RWPE2 (cell line): ENCODE data around the gene ARHGEF28.
A peak's percentile ranks its signal among the peaks of the same experiment; 100 is the strongest.

Experiments
- ATAC-seq: fragments of 200-7000 bp; cut with Tn5 transposase; 3 replicates; pipeline ENCODE4 v1.9.1; 2021; ENCODE audit warnings: low read depth
- DNase-seq: peaks from one replicate; pipeline ENCODE4 v3.0.0-alpha.2; 2020; ENCODE audit warnings: low spot score
- H3K27ac ChIP-seq: fragments of 450-650 bp; 2 replicates; pipeline ENCODE4 v1.5.1; 2017; ENCODE audit warnings: mild to moderate bottlenecking; ENCODE audit not compliant: poor library complexity, severe bottlenecking
- H3K27me3 ChIP-seq: fragments of 250-450 bp; sonication (Bioruptor Pico); 2 replicates; pipeline ENCODE4 v1.5.1; 2021; ENCODE audit warnings: mild to moderate bottlenecking, moderate library complexity; ENCODE audit not compliant: insufficient read depth, poor library complexity, severe bottlenecking
- H3K36me3 ChIP-seq: fragments of 250-450 bp; sonication (Bioruptor Pico); 2 replicates; pipeline ENCODE4 v1.5.1; 2020; ENCODE audit warnings: low read depth, mild to moderate bottlenecking, moderate library complexity
- H3K4me1 ChIP-seq: fragments of 250-450 bp; sonication (Bioruptor Pico); 2 replicates; pipeline ENCODE4 v1.5.1; 2021; ENCODE audit warnings: mild to moderate bottlenecking, moderate library complexity; ENCODE audit not compliant: insufficient read depth, poor library complexity, severe bottlenecking
- H3K4me3 ChIP-seq: fragments of 250-450 bp; sonication (Bioruptor Pico); 2 replicates; pipeline ENCODE4 v1.5.1; 2021; ENCODE audit warnings: mild to moderate bottlenecking, moderate library complexity; ENCODE audit not compliant: severe bottlenecking
- H3K9me3 ChIP-seq: fragments of 250-450 bp; sonication (Bioruptor Pico); 2 replicates; pipeline ENCODE4 v1.5.1; 2021; ENCODE audit warnings: mild to moderate bottlenecking, moderate library complexity; ENCODE audit not compliant: severe bottlenecking
- CTCF ChIP-seq: fragments of 450-650 bp; IDR thresholded peaks from one replicate; pipeline ENCODE4 v1.5.1; 2017; ENCODE audit warnings: mild to moderate bottlenecking, moderate library complexity; ENCODE audit not compliant: poor library complexity, severe bottlenecking

ARHGEF28 gene

GRCh38 chr5:73814233-73814846 is 188.3 kb downstream of the ARHGEF28 start:
- no peak overlapping the region for H3K27ac ChIP-seq
- no peak overlapping the region for H3K4me3 ChIP-seq
- TF ChIP-seq CTCF: no peak
- H3K27me3 ChIP-seq: no peaks in the 10 kb centered on the region
- H3K36me3 ChIP-seq: peaks cover 47% of the 10 kb centered on the region
- peaks cover 47% of the 10 kb centered on the region for H3K4me1 ChIP-seq
- H3K9me3 ChIP-seq: no peaks in the 10 kb centered on the region
- ATAC-seq (no peak), DNase-seq (no peak)

GRCh38 chr5:73815631-73816030 is 189.6 kb downstream of the ARHGEF28 start:
- H3K27ac ChIP-seq: peak overlapping the region; percentile 13

GRCh38 chr5:73816656-73817420 is 190.8 kb downstream of the ARHGEF28 start:
- Histone ChIP-seq H3K4me3 (no peak overlapping the region), H3K9me3 (no peaks in the 10 kb centered on the region), H3K27ac (peak overlapping the region; percentile 24), H3K27me3 (no peaks in the 10 kb centered on the region), H3K4me1 (peaks cover 47% of the 10 kb centered on the region), H3K36me3 (peaks cover 37% of the 10 kb centered on the region)
- DNase-seq (no peak), ATAC-seq (no peak)
- no peak for TF ChIP-seq CTCF

More at GRCh38 chr5:73815631-73816030, 189.6 kb downstream of the ARHGEF28 start:
- H3K9me3 ChIP-seq: no peaks in the 10 kb centered on the region
- no peaks in the 10 kb centered on the region for H3K27me3 ChIP-seq
- DNase-seq: no peak
- H3K4me3 ChIP-seq: no peak overlapping the region
- TF ChIP-seq CTCF: no peak
- peaks cover 39% of the 10 kb centered on the region for H3K36me3 ChIP-seq
- ATAC-seq: peak; percentile 68
- peaks cover 47% of the 10 kb centered on the region for H3K4me1 ChIP-seq

- Histone ChIP-seq H3K9me3 (no peaks in the 10 kb centered on the region), H3K36me3 (peaks cover 38% of the 10 kb centered on the region), H3K4me1 (peaks cover 49% of the 10 kb centered on the region), H3K27ac (peak overlapping the region; percentile 24), H3K4me3 (no peak overlapping the region), H3K27me3 (no peaks in the 10 kb centered on the region)
- ATAC-seq (peak; percentile 47), DNase-seq (no peak)
- TF ChIP-seq CTCF: no peak
Observed at GRCh38 chr5:73818357-73818756, 192.4 kb downstream of the ARHGEF28 start.

- no peaks in the 10 kb centered on the region for H3K9me3 ChIP-seq
- ATAC-seq (0 out of 3 replicates have a peak, but pooled peaks have one; percentile 9), DNase-seq (no peak)
- TF ChIP-seq CTCF: no peak
- H3K36me3 ChIP-seq: peaks cover 34% of the 10 kb centered on the region
- H3K27ac ChIP-seq: no peak overlapping the region
- peaks cover 43% of the 10 kb centered on the region for H3K4me1 ChIP-seq
- H3K4me3 ChIP-seq: no peak overlapping the region
- H3K27me3 ChIP-seq: no peaks in the 10 kb centered on the region
Observed at GRCh38 chr5:73820326-73820725, 194.3 kb downstream of the ARHGEF28 start.
